Stimulated activated CD8-positive, alpha-beta memory T cell treated with anti-CD3 and anti-CD28 coated beads, Interleukin-12 subunit alpha, Interleukin-12 subunit beta, amount 100 ng/mL, for 24 hours (primary cell): Measurements from ENCODE around the gene RRP8.

Experiments
- DNase-seq: peaks from one replicate; pipeline ENCODE4 v3.0.0-alpha.2; 2020; ENCODE audit errors: extremely low read depth

RRP8 gene

DNA sequence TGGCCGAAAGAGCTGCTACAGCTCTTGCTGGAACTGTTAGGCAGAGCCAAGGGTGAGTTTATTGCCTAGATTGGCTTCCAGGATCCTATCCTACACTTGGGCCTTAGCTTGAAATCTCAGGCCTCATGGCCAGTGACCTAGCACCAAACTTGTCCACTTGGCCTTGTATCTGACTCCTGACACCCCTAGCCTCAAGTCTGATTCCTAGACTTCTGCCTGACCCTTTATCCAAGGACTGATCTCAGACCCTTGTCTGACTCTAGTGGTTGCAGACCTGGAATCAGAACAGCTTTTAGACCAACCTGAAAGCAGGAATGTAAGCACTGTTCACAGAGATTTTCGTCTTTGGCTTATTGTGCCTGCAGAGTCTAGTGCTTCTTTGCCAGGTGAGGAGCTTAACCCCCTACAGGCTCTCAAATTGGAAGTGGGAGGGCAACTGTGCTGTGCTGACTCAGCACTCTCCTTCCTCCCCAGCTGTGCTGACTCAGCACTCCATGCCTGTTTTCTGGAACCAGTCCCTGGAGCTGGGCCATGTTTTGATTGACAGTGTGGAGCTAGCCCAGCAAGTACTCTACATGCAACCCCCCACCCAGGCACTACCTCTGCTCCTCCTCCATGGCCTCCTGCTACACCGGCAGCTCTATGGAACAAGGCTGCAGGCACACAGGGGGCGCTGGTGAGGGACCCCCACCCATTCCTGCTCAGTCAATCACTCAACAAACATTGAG lies 35.1 kb downstream of the RRP8 start:
- DNase-seq, result no peak

GRCh38 chr11:6567371-6567745 lies 36.1 kb downstream of the RRP8 start:
- no peak for DNase-seq

DNA sequence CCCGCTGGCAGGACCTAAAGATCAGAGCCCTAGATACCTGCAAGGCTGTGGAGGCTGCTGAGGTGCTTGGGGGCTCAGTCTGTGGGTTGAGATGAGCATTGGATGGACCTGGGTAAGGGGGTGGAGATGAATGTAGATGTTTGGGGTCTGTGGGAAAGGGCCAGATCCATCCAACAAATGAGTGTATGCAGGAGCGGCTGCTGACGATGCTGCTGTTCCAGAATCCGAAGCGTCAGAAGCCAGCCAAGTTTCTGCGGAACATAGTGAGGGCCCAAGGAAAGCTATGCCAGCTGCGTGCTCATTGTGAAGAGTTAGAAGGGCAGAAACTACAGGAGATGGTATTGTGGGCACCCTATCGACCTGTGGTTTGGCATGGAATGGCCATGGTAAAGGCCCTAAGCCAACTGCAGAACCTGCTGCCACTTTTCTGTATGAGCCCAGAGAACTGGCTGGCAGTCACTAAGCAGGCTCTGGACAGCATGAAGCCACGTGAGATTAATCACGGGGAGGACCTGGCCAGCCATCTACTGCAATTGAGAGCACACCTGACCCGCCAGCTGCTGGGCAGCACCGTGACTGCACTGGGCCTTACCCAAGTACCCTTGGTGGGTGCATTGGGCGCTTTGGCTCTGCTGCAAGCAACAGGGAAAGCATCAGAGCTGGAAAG lies 36.6 kb downstream of the RRP8 start:
- DNase-seq, result no peak

DNA sequence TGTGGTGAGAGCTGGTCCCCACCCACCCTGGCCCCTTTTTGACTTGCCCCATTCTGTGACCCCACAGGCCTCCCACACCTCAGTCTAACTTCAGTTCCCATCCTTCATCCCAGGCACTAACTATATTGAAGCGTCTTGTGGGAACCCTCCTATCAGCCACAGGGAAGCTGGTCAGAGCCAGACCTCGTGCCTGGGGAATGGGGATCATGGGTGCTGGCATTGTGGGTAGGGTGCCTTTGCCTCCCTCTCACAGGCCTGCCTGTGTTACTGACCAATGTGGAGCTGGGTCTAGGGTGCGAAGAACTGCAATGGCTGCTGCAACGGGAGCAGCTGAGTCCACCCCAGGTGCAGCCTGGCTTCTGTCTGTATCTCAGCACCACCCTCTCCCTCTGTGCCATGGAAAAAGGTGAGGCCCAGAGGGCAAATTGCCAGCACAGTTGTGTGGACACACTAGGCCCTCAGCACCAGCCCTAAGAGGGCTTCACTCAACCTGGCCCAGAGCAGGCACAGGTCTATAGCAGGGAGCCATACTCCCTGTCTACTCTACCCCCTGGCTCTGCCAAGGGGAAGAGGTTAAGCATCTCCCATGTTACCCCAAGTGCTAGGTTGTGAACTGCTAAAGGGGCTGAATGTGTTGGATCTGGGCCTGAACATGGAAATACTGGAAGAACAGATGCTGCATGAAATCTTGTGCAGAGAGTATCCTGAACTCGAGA lies 37.3 kb downstream of the RRP8 start:
- no peak for DNase-seq

GRCh38 chr11:6565325-6565724 lies 38.1 kb downstream of the RRP8 start:
- DNase-seq, result no peak

- DNase-seq, result no peak
Measured at GRCh38 chr11:6563667-6564066, 39.7 kb downstream of the RRP8 start.

GRCh38 chr11:6563121-6563619 lies 40.2 kb downstream of the RRP8 start:
- no peak for DNase-seq

DNA sequence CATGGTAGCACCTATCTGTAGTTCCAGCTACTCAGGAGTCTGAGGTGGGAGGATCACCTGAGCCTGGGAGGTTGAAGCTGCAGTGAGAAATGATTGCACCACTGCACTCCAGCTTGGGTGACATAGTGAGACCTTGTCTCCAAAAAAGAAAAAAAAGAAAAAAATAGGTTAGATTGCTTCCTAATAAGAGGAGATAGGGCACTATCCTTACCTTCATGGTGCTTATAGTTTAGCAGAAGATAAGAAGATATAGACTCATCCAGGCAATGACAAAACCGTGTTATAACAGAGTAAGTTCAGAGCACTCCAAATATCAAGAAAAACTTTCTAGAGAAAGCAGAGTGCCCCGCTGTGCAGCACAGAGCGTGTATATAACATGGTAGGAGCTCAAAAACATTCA lies 42.1 kb downstream of the RRP8 start:
- no peak for DNase-seq

DNA sequence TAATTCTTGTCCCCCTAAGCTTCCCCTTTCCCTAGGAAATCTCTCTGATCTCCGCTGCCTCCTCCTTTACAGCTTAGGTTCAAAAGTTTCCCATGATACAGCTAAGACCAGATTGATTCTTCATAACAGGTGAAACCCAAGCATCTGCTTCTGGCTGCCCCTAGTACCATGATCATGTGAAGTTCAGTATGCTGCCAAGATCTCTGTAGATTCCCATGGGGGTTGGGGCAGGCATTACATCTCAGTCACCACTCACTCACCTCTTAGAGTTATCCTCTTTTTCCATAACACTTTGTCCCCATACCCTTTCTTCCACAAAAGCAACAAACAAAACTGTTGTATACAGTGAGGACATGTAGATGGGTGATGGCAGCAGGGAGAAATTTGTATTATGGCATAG lies 44.0 kb downstream of the RRP8 start:
- DNase-seq, result no peak

DNA sequence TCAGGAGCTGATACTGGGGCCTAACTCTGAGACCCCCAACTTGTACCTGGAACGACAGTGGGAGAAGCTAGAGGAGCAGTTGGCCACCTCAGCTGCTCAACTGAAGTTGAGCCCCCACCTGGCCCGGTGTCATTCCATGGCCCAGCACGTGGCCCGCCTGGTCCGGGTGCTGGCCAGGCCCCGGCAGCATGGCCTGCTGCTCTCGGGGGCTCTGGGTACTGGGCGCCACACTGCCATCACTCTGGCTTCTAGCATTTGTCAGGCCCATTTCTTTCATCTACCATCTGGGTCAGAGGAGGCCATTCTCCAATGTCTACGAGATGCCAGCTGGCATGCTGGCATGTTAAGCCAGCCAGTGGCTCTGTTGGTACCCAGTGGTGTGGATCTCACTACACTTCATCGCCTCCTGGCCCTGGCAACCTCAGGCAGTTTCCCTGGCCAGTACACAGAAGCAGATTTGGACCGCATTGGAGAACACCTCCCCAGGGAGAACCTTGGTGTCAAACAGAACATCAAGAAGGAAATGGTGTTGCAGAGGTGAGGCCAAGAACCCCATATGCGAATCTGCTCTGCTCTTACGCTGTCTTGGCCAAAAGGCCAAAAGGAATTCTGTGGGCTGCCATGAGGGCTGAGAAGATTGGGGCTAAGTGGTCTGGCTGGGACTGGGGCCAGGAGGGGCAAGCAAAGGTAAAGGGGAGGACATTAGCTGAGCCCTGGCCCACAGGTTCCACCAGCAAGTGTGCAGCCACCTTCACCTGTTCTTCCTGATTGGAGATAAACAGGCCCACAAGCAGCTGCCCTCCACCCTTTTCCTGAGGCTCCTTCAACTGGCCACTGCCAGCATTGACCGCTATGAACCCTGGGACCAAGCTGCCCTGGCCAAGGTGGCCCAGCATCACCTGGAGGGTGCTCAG lies 45.4 kb downstream of the RRP8 start:
- no peak for DNase-seq

DNA sequence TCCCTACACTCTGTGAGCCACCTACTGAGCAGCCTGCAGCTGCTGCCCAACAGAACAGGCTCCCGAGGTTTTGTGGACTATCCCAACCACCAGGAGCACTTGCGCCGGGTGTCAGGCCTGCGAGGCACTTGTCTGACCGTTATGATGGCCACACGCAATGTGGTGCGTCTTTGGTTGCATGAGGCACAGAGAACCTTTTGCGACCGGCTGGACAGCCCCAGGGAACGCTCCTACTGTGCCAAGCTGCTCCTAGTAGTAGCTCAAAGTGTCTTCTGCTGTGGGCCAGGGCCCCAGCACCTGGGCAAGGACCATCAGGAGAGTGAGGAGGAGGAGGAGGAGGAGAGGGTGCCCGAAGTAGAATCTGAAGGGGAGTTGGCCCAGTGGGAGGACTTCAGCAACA lies 46.4 kb downstream of the RRP8 start:
- DNase-seq, result no peak

DNA sequence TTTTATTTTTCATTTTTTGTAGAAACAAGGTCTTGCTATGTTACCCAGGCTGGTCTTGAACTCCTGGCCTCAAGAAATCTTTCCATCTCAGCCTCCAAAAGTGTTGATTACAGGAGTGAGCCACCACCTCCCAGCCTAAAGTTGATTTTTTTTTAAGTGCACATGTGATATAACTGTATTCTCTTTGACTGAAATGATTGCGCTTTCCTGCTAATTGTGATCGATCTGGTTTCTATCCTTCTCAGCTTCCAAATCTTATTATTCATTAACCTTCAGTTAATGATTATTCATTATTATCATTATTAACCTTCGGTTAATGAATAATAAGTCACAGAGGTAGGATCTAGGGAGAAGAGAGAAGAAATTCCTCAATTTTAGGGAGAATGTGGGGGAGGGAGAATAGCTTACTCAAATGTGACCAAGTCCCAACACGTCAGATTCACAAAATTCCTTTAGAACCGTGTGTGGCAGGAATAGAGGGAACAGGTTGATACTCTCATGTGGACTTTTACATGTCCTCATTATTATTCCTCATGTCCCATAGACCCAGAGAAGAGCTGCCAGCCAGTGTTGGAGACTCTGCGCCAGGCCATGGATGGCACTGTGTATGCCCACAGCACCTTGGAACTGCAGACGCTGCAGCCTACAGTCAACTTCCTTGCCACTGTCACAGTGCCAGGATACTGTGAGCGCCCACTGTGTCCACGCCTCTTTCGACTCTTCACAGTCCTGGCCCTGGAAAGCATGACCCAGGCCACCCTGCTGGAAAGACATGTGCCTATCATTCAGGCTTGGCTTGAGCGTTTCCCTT lies 47.1 kb downstream of the RRP8 start:
- DNase-seq, result no peak

DNA sequence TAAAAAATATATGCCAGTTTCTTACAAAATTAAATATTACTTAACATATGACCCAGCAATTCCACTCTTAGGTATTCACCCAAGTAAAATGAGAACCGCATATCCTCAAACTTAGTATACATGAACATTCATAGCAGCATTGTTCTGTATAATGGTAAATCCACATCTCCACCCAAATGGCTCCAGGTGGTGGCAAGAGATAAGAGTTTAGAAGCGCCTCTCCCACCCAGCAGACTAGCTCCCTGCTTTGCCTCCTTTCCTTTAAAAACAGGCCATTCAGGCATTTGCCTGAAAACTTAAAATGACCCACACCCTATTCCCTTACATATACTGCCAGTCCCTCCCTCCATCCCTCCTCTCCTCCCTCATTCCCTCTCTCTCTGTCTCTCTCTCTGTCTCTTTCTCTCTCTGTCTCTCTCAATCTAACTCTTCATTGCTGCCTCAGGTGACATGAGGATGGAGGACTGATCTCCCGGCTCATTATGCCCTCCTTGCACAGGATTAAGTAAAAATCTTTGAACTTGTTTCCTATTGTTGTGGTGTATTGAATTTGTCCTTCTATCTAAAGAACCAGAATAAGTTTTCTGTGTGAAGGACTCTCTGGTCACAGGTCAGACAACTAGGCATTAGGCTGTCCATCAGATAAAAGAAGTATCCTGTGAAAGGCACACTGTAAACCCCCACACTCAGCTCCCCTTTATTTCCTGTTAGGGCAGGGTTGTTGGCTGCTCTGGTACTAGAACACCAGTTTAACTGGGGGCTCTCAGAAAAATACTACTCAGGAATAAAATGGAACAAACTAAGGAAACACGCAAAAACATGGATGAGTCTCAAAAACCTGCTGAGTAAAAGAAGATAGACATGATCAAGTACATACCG lies 48.3 kb downstream of the RRP8 start:
- DNase-seq, result no peak

DNA sequence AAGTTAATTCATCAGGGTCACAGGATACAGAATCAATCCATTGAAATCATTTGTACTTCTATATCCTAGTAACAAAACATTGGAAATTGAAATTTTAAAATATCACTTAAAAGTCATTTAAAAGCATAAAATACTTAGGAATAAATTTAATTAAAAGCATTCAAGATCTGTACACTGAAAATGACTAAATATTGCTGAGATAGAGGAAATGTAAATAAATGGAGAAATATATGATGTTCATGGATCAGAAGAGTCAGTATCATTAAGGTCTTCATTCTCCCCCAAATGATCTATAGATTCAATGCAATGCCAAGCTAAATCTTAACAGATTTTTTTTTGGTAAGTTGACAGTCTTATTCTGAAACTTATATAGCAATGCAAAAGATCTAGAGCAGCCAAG lies 49.8 kb downstream of the RRP8 start:
- DNase-seq, result no peak

DNA sequence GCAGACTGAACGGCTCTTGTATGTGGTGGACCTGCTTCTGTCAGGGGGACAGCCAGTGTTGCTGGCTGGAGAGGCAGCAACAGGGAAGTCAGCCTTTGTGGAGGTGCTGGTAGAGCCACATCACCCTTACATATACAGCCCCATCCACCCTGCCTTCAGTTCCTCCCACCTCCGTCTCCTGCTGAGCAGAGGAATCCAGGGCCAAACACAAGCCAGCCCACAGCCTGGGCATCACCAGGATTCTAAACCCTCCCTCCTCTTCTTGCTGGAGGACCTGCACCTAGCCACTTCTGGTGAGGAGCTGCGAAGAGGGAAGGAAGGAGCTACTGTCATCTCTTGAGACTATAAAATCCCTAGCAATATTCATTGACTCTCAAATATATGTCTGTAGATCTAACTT lies 54.8 kb downstream of the RRP8 start:
- no peak for DNase-seq

DNA sequence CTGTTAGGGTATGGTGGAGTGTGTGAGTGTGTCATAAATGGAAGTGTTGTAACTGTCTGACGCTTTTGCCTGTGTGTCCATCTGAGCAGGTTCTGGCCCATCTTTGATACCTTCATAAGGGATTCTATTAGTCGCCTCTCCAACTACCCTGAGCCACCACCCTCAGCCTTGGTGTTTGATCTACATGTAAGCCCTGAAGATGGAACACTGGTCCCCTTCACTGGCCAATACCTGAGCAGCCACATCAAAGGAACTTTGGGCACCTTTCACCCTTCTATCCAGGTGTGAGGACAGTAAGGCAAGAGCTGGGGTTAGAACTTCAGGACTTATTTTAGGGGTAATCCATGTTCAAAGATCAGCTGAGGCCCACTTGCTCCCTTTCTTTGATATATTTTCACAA lies 55.3 kb downstream of the RRP8 start:
- DNase-seq, result no peak

- no peak for DNase-seq
Measured at GRCh38 chr11:6547177-6547576, 56.2 kb downstream of the RRP8 start.

GRCh38 chr11:6546735-6547134 lies 56.7 kb downstream of the RRP8 start:
- DNase-seq, result no peak

- DNase-seq, result no peak
Measured at GRCh38 chr11:6545917-6546605, 57.4 kb downstream of the RRP8 start.
